ENCODE data around the gene FANCM.

The FANCM gene

GRCh38 chr14:45181329-45181728, 45.6 kb downstream of the FANCM start:
- H3K4me3 ChIP-seq (ENCODE audit: insufficient read depth in 1 of 2, low read depth in 1 of 2, low read length in 2 of 2) = no peak overlapping the region
- H3K27me3 ChIP-seq (ENCODE audit: control insufficient read depth in 1 of 2, insufficient read depth in 1 of 2, low read length in 2 of 2) = no peaks in the 10 kb centered on the region
- no peak overlapping the region for H2BK120ac ChIP-seq (ENCODE audit: low read depth, low read length)
- H3K36me3 ChIP-seq (ENCODE audit: control insufficient read depth in 1 of 2, insufficient read depth in 2 of 2, low read depth in 1 of 2, low read length in 2 of 2) = no peaks in the 10 kb centered on the region
- H3K4me1 ChIP-seq (ENCODE audit: control insufficient read depth, insufficient read depth, low read depth, low read length) = no peaks in the 10 kb centered on the region
- H3K4ac ChIP-seq (ENCODE audit: low read depth in 1 of 2, low read length in 2 of 2) = no peak overlapping the region
- H4K8ac ChIP-seq (ENCODE audit: low read length) = no peak overlapping the region
- no peak overlapping the region for H3K9ac ChIP-seq (ENCODE audit: low read length)
- H3K79me1 ChIP-seq (replicated peaks; ENCODE audit: low read length, poor library complexity, severe bottlenecking) = no peaks in the 10 kb centered on the region
- H2AFZ ChIP-seq (ENCODE audit: low read depth, low read length) = no peak overlapping the region
- H3K27ac ChIP-seq (ENCODE audit: low read length, poor library complexity, severe bottlenecking) = no peak overlapping the region
- no peak for DNase-seq
- H2BK12ac ChIP-seq (ENCODE audit: low read length in 2 of 2) = no peak overlapping the region
- H2AK5ac ChIP-seq (ENCODE audit: low read length, severe bottlenecking) = no peak overlapping the region
- H3K4me2 ChIP-seq (ENCODE audit: low read length, poor library complexity, severe bottlenecking) = no peak overlapping the region
- H2BK5ac ChIP-seq (ENCODE audit: low read depth, low read length, poor library complexity, severe bottlenecking) = no peak overlapping the region
- H3K18ac ChIP-seq (ENCODE audit: low read depth in 1 of 2, low read length in 2 of 2) = no peak overlapping the region
- H4K91ac ChIP-seq (ENCODE audit: low read length) = no peak overlapping the region
- WGBS = 80% methylated on average over 1 of the region's 5 CpGs
- H3K9me3 ChIP-seq (ENCODE audit: control insufficient read depth, low read length) = no peaks in the 10 kb centered on the region
- H2BK15ac ChIP-seq (ENCODE audit: low read depth, poor library complexity, severe bottlenecking) = no peak overlapping the region
- no peak overlapping the region for H3K14ac ChIP-seq (ENCODE audit: low read length in 2 of 2)
- H3K23ac ChIP-seq (ENCODE audit: low read length in 2 of 2) = no peak overlapping the region

GRCh38 chr14:45181806-45182205, 46.1 kb downstream of the FANCM start:
- Histone ChIP-seq H2AFZ (ENCODE audit: low read depth, low read length) (no peak overlapping the region), H3K4me2 (ENCODE audit: low read length, poor library complexity, severe bottlenecking) (no peak overlapping the region), H4K91ac (ENCODE audit: low read length) (no peak overlapping the region), H2BK15ac (ENCODE audit: low read depth, poor library complexity, severe bottlenecking) (no peak overlapping the region), H3K23ac (ENCODE audit: low read length in 2 of 2) (no peak overlapping the region), H3K14ac (ENCODE audit: low read length in 2 of 2) (no peak overlapping the region), H3K27ac (ENCODE audit: low read length, poor library complexity, severe bottlenecking) (no peak overlapping the region), H4K8ac (ENCODE audit: low read length) (no peak overlapping the region), H2BK5ac (ENCODE audit: low read depth, low read length, poor library complexity, severe bottlenecking) (no peak overlapping the region), H3K4me3 (ENCODE audit: insufficient read depth in 1 of 2, low read depth in 1 of 2, low read length in 2 of 2) (no peak overlapping the region), H3K4me1 (ENCODE audit: control insufficient read depth, insufficient read depth, low read depth, low read length) (no peaks in the 10 kb centered on the region), H3K36me3 (ENCODE audit: control insufficient read depth in 1 of 2, insufficient read depth in 2 of 2, low read depth in 1 of 2, low read length in 2 of 2) (no peaks in the 10 kb centered on the region), H3K9me3 (ENCODE audit: control insufficient read depth, low read length) (no peaks in the 10 kb centered on the region), H3K4ac (ENCODE audit: low read depth in 1 of 2, low read length in 2 of 2) (no peak overlapping the region), H2BK120ac (ENCODE audit: low read depth, low read length) (no peak overlapping the region), H2BK12ac (ENCODE audit: low read length in 2 of 2) (no peak overlapping the region), H3K9ac (ENCODE audit: low read length) (no peak overlapping the region), H3K18ac (ENCODE audit: low read depth in 1 of 2, low read length in 2 of 2) (no peak overlapping the region), H3K79me1 (replicated peaks; ENCODE audit: low read length, poor library complexity, severe bottlenecking) (no peaks in the 10 kb centered on the region), H3K27me3 (ENCODE audit: control insufficient read depth in 1 of 2, insufficient read depth in 1 of 2, low read length in 2 of 2) (no peaks in the 10 kb centered on the region), H2AK5ac (ENCODE audit: low read length, severe bottlenecking) (no peak overlapping the region)
- 96% methylated on average over 2 of the region's 3 CpGs for WGBS
- DNase-seq = no peak

- Histone ChIP-seq H3K79me1 (replicated peaks; ENCODE audit: low read length, poor library complexity, severe bottlenecking) (no peaks in the 10 kb centered on the region), H3K27ac (ENCODE audit: low read length, poor library complexity, severe bottlenecking) (no peak overlapping the region), H2BK15ac (ENCODE audit: low read depth, poor library complexity, severe bottlenecking) (no peak overlapping the region), H2AFZ (ENCODE audit: low read depth, low read length) (no peak overlapping the region), H3K4ac (ENCODE audit: low read depth in 1 of 2, low read length in 2 of 2) (no peak overlapping the region), H3K4me2 (ENCODE audit: low read length, poor library complexity, severe bottlenecking) (no peak overlapping the region), H2BK5ac (ENCODE audit: low read depth, low read length, poor library complexity, severe bottlenecking) (no peak overlapping the region), H2BK12ac (ENCODE audit: low read length in 2 of 2) (no peak overlapping the region), H4K8ac (ENCODE audit: low read length) (no peak overlapping the region), H3K14ac (ENCODE audit: low read length in 2 of 2) (no peak overlapping the region), H3K18ac (ENCODE audit: low read depth in 1 of 2, low read length in 2 of 2) (no peak overlapping the region), H3K36me3 (ENCODE audit: control insufficient read depth in 1 of 2, insufficient read depth in 2 of 2, low read depth in 1 of 2, low read length in 2 of 2) (peaks cover 0 to 9% of the 10 kb centered on the region in 2 experiments), H3K23ac (ENCODE audit: low read length in 2 of 2) (no peak overlapping the region), H3K9ac (ENCODE audit: low read length) (no peak overlapping the region), H2BK120ac (ENCODE audit: low read depth, low read length) (no peak overlapping the region), H3K27me3 (ENCODE audit: control insufficient read depth in 1 of 2, insufficient read depth in 1 of 2, low read length in 2 of 2) (no peaks in the 10 kb centered on the region), H4K91ac (ENCODE audit: low read length) (no peak overlapping the region), H2AK5ac (ENCODE audit: low read length, severe bottlenecking) (no peak overlapping the region), H3K4me1 (ENCODE audit: control insufficient read depth, insufficient read depth, low read depth, low read length) (no peaks in the 10 kb centered on the region), H3K4me3 (ENCODE audit: insufficient read depth in 1 of 2, low read depth in 1 of 2, low read length in 2 of 2) (no peak overlapping the region), H3K9me3 (ENCODE audit: control insufficient read depth, low read length) (no peaks in the 10 kb centered on the region)
- WGBS = no CpG with 5 or more reads among the region's 2 CpGs
- no peak for DNase-seq
Observed at GRCh38 chr14:45185100-45185814, 49.5 kb downstream of the FANCM start.

- no peak overlapping the region for H3K4ac ChIP-seq (ENCODE audit: low read depth in 1 of 2, low read length in 2 of 2)
- no peak overlapping the region for H2AK5ac ChIP-seq (ENCODE audit: low read length, severe bottlenecking)
- H3K27ac ChIP-seq (ENCODE audit: low read length, poor library complexity, severe bottlenecking) = no peak overlapping the region
- DNase-seq = no peak
- no peaks in the 10 kb centered on the region for H3K4me1 ChIP-seq (ENCODE audit: control insufficient read depth, insufficient read depth, low read depth, low read length)
- no peak overlapping the region for H3K4me2 ChIP-seq (ENCODE audit: low read length, poor library complexity, severe bottlenecking)
- H2AFZ ChIP-seq (ENCODE audit: low read depth, low read length) = no peak overlapping the region
- H2BK12ac ChIP-seq (ENCODE audit: low read length in 2 of 2) = no peak overlapping the region
- H2BK5ac ChIP-seq (ENCODE audit: low read depth, low read length, poor library complexity, severe bottlenecking) = no peak overlapping the region
- no peak overlapping the region for H3K9ac ChIP-seq (ENCODE audit: low read length)
- WGBS = 100% methylated on average over 1 of the region's 4 CpGs
- H3K4me3 ChIP-seq (ENCODE audit: insufficient read depth in 1 of 2, low read depth in 1 of 2, low read length in 2 of 2) = no peak overlapping the region
- H3K36me3 ChIP-seq (ENCODE audit: control insufficient read depth in 1 of 2, insufficient read depth in 2 of 2, low read depth in 1 of 2, low read length in 2 of 2) = no peaks in the 10 kb centered on the region
- no peak overlapping the region for H2BK15ac ChIP-seq (ENCODE audit: low read depth, poor library complexity, severe bottlenecking)
- H2BK120ac ChIP-seq (ENCODE audit: low read depth, low read length) = no peak overlapping the region
- no peak overlapping the region for H3K23ac ChIP-seq (ENCODE audit: low read length in 2 of 2)
- H3K27me3 ChIP-seq (ENCODE audit: control insufficient read depth in 1 of 2, insufficient read depth in 1 of 2, low read length in 2 of 2) = no peaks in the 10 kb centered on the region
- H4K91ac ChIP-seq (ENCODE audit: low read length) = no peak overlapping the region
- no peak overlapping the region for H4K8ac ChIP-seq (ENCODE audit: low read length)
- H3K9me3 ChIP-seq (ENCODE audit: control insufficient read depth, low read length) = no peaks in the 10 kb centered on the region
- H3K18ac ChIP-seq (ENCODE audit: low read depth in 1 of 2, low read length in 2 of 2) = no peak overlapping the region
- H3K79me1 ChIP-seq (replicated peaks; ENCODE audit: low read length, poor library complexity, severe bottlenecking) = no peaks in the 10 kb centered on the region
- H3K14ac ChIP-seq (ENCODE audit: low read length in 2 of 2) = no peak overlapping the region
Observed at GRCh38 chr14:45194964-45195363, 59.2 kb downstream of the FANCM start.
